ENCODE measurements around the gene TAGLN3.

Gene TAGLN3

GRCh38 chr3:111954228-111954990 lies 44.3 kb upstream of the TAGLN3 start:
- H3K4me3 ChIP-seq (ENCODE audit: low read depth, low read length) = no peak overlapping the region
- in situ Hi-C loops (cut with HindIII; ENCODE audit: low pct_ligation_motif_present, low sequenced_read_pairs) = no loop called here
- TF ChIP-seq CTCF (IDR thresholded peaks at IDR 0.05; ENCODE audit: low read depth, low read length, missing control alignments) = no peak
- peaks cover 22% of the 10 kb centered on the region for H3K36me3 ChIP-seq (replicated peaks)
- DNase-seq = no peak
- H3K27me3 ChIP-seq (replicated peaks) = no peaks in the 10 kb centered on the region
- H3K27ac ChIP-seq = no peak overlapping the region

GRCh38 chr3:111955876-111956275 lies 42.8 kb upstream of the TAGLN3 start:
- no peak overlapping the region for H3K4me3 ChIP-seq (ENCODE audit: low read depth, low read length)
- no peaks in the 10 kb centered on the region for H3K27me3 ChIP-seq (replicated peaks)
- no peak for TF ChIP-seq CTCF (IDR thresholded peaks at IDR 0.05; ENCODE audit: low read depth, low read length, missing control alignments)
- DNase-seq = no peak
- peaks cover 21% of the 10 kb centered on the region for H3K36me3 ChIP-seq (replicated peaks)
- in situ Hi-C loops (cut with HindIII; ENCODE audit: low pct_ligation_motif_present, low sequenced_read_pairs) = no loop called here
- H3K27ac ChIP-seq = no peak overlapping the region

GRCh38 chr3:111956449-111956848 lies 42.3 kb upstream of the TAGLN3 start:
- Histone ChIP-seq H3K27ac (no peak overlapping the region), H3K36me3 (replicated peaks) (peaks cover 21% of the 10 kb centered on the region), H3K4me3 (ENCODE audit: low read depth, low read length) (no peak overlapping the region), H3K27me3 (replicated peaks) (no peaks in the 10 kb centered on the region)
- no peak for TF ChIP-seq CTCF (IDR thresholded peaks at IDR 0.05; ENCODE audit: low read depth, low read length, missing control alignments)
- no peak for DNase-seq
- in situ Hi-C loops (cut with HindIII; ENCODE audit: low pct_ligation_motif_present, low sequenced_read_pairs) = no loop called here

GRCh38 chr3:111956995-111957734 lies 41.6 kb upstream of the TAGLN3 start:
- Histone ChIP-seq H3K27me3 (replicated peaks) (no peaks in the 10 kb centered on the region), H3K4me3 (ENCODE audit: low read depth, low read length) (no peak overlapping the region), H3K36me3 (replicated peaks) (peaks cover 25% of the 10 kb centered on the region), H3K27ac (no peak overlapping the region)
- in situ Hi-C loops (cut with HindIII; ENCODE audit: low pct_ligation_motif_present, low sequenced_read_pairs) = no loop called here
- no peak for TF ChIP-seq CTCF (IDR thresholded peaks at IDR 0.05; ENCODE audit: low read depth, low read length, missing control alignments)
- DNase-seq = no peak

GRCh38 chr3:111961461-111962164 lies 37.1 kb upstream of the TAGLN3 start:
- no peak for DNase-seq
- no peak for TF ChIP-seq CTCF (IDR thresholded peaks at IDR 0.05; ENCODE audit: low read depth, low read length, missing control alignments)
- H3K27me3 ChIP-seq (replicated peaks) = no peaks in the 10 kb centered on the region
- H3K36me3 ChIP-seq (replicated peaks) = peaks cover 37% of the 10 kb centered on the region
- H3K27ac ChIP-seq = no peak overlapping the region
- H3K4me3 ChIP-seq (ENCODE audit: low read depth, low read length) = no peak overlapping the region
- in situ Hi-C loops (cut with HindIII; ENCODE audit: low pct_ligation_motif_present, low sequenced_read_pairs) = loop anchor here (10.0 kb wide), 1 partner anchor 237 kb away; no protein-coding TSS in a partner anchor

Measured in brain microvascular endothelial cell (primary cell).